Activated T-cell treated with anti-CD3 and anti-CD28 coated beads, Interleukin-2, amount 50 U/mL, for 1 hour (primary cell): ENCODE measurements around the gene RPS15A.
"Not testable (repeated sequence)": the region's sequence is repeated elsewhere in the genome, so short reads cannot be mapped to it uniquely, and the experiment has no call there.

Experiments used
- DNase-seq: peaks from one replicate; pipeline ENCODE4 v3.0.0-alpha.2; 2020

The RPS15A gene

DNA sequence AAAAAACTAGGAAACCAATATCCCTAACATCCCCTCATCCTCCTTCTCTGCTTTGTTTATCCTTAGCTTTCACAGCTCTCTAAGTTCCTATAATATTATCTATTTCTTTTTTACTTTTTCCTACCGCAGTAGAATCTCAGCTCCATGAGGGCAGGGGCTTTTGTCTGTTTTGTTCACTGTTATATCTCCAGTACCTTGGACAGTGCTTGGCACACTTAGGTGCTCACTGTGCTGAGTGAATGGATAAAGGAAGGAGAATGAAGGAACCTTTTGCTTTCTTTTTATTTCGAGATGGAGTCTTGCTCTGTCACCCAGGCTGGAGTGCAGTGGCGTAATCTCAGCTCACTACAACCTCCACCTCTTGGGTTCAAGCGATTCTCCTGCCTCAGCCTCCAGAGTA, 51.4 kb downstream of the RPS15A start:
- not testable (repeated sequence) for DNase-seq

DNA sequence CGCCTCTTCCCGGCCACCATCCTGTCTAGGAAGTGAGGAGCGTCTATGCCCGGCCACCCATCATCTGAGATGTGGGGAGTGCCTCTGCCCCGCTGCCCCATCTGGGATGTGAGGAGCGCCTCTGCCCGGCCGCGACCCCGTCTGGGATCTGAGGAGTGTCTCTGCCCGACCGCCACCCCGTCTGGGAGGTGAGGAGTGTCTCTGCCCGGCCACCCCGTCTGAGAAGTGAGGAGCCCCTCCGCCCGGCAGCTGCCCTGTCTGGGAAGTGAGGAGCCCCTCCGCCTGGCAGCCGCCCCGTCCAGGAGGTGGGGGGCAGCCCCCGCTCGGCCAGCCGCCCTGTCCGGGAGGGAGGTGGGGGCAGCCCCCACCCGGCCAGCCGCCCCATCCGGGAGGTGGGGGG, 55.9 kb downstream of the RPS15A start:
- not testable (repeated sequence) for DNase-seq
